Tibial artery (tissue), 4 donors: ENCODE measurements around the gene METTL17.

Source experiments
- DNase-seq, 2 donors: peaks; one replicate each; pipeline ENCODE4 v3.0.0-alpha.2; 2019
- H3K27ac ChIP-seq, 2 donors: fragments of 200-600 bp; sonication (generic) in 1 of 2; 1 replicate in 1 of 2; 2 replicates in 1 of 2; pipeline ENCODE4 v1.5.1; 2018 to 2019; ENCODE audit warnings: mild to moderate bottlenecking in 1 of 2
- H3K27me3 ChIP-seq, 2 donors: fragments of 200-600 bp; sonication (generic) in 1 of 2; one replicate each; pipeline versions ENCODE4 v1.5.1 to v1.6.0; 2016 to 2019
- H3K36me3 ChIP-seq, 3 donors: fragments of 200-600 bp; sonication (generic) in 2 of 3; one replicate each; pipeline ENCODE4 v1.5.1; 2016 to 2019; ENCODE audit warnings: mild to moderate bottlenecking in 2 of 3
- H3K4me1 ChIP-seq, 4 donors: fragments of 200-600 bp; sonication (generic) in 2 of 4; 1 replicate in 3 of 4; 2 replicates in 1 of 4; pipeline ENCODE4 v1.5.1; 2016 to 2019
- H3K4me3 ChIP-seq, 2 donors: fragments of 200-600 bp; sonication (generic) in 1 of 2; 1 replicate in 1 of 2; 2 replicates in 1 of 2; pipeline ENCODE4 v1.5.1; 2018 to 2019; ENCODE audit warnings: mild to moderate bottlenecking in 2 of 2
- H3K9me3 ChIP-seq, 3 donors: fragments of 200-600 bp; sonication (generic) in 1 of 3; one replicate each; pipeline ENCODE4 v1.5.1; 2016 to 2019
- CTCF ChIP-seq, 2 experiments: fragments of 200-600 bp in 1 of 2; fragments of 450-650 bp in 1 of 2; IDR thresholded peaks; one replicate each; pipeline ENCODE4 v1.5.1; 2017 to 2019; ENCODE audit warnings: antibody characterized with exemption in 2 of 2, mild to moderate bottlenecking in 1 of 2, moderate library complexity in 1 of 2
- intact Hi-C: fragments of 100-400 bp; cut with DNase I; formaldehyde crosslinking; loops from one replicate; pipeline ENCODE4 v1.15.0; 2023; ENCODE audit warnings: low total_unique reads

The METTL17 gene

GRCh38 chr14:21026988-21027315 is 37.2 kb downstream of the METTL17 start:
- H3K4me1 ChIP-seq = peaks cover 6 to 45% (median 33%) of the 10 kb centered on the region in 4 donors
- intact Hi-C loops = no loop called here
- H3K9me3 ChIP-seq = no peaks in the 10 kb centered on the region
- H3K4me3 ChIP-seq = no peak overlapping the region
- peaks cover 0 to 6% (median 3%) of the 10 kb centered on the region in 3 donors for H3K36me3 ChIP-seq
- no peak for TF ChIP-seq CTCF (IDR thresholded peaks at IDR 0.05)
- peak overlapping the region; percentile 96 to 97 for H3K27ac ChIP-seq
- DNase-seq = no peak
- no peaks in the 10 kb centered on the region for H3K27me3 ChIP-seq

- Histone ChIP-seq H3K9me3 (no peaks in the 10 kb centered on the region), H3K27ac (no peak within 1 kb of the TSS), H3K36me3 (no peaks in the 10 kb centered on the region), H3K4me1 (peaks cover 6 to 21% (median 17%) of the 10 kb centered on the region in 4 donors), H3K4me3 (no peak within 1 kb of the TSS), H3K27me3 (no peaks in the 10 kb centered on the region)
- TF ChIP-seq CTCF (IDR thresholded peaks at IDR 0.05) = no peak
- no peak for DNase-seq
- intact Hi-C loops = no loop called here
Measured at GRCh38 chr14:21029917-21030316, 40.1 kb downstream of the METTL17 start, which contains the start of gene TPPP2. TSS of gene TPPP2 (plus strand) at chr14:21030217. CDS start at chr14:21030582, 365 bp downstream.

GRCh38 chr14:21030531-21030930 is 40.8 kb downstream of the METTL17 start:
- DNase-seq = no peak
- H3K36me3 ChIP-seq = no peaks in the 10 kb centered on the region
- H3K27ac ChIP-seq = no peak overlapping the region
- peaks cover 6 to 19% (median 16%) of the 10 kb centered on the region in 4 donors for H3K4me1 ChIP-seq
- no peaks in the 10 kb centered on the region for H3K9me3 ChIP-seq
- TF ChIP-seq CTCF (IDR thresholded peaks at IDR 0.05) = no peak
- intact Hi-C loops = no loop called here
- no peak overlapping the region for H3K4me3 ChIP-seq
- no peaks in the 10 kb centered on the region for H3K27me3 ChIP-seq

GRCh38 chr14:21032326-21033132 is 42.7 kb downstream of the METTL17 start:
- no peak for TF ChIP-seq CTCF (IDR thresholded peaks at IDR 0.05)
- H3K9me3 ChIP-seq = no peaks in the 10 kb centered on the region

GRCh38 chr14:21033133-21033698 is 43.4 kb downstream of the METTL17 start:
- no peak for DNase-seq
- H3K27me3 ChIP-seq = no peaks in the 10 kb centered on the region
- intact Hi-C loops = no loop called here
- H3K9me3 ChIP-seq = no peaks in the 10 kb centered on the region
- no peak for TF ChIP-seq CTCF (IDR thresholded peaks at IDR 0.05)
- no peaks in the 10 kb centered on the region for H3K36me3 ChIP-seq
- H3K4me3 ChIP-seq = no peak overlapping the region
- H3K4me1 ChIP-seq = peaks cover 0 to 4% (median 2%) of the 10 kb centered on the region in 4 donors
- no peak overlapping the region for H3K27ac ChIP-seq

More at GRCh38 chr14:21032326-21033132, 42.7 kb downstream of the METTL17 start:
- Histone ChIP-seq H3K36me3 (no peaks in the 10 kb centered on the region), H3K4me3 (no peak overlapping the region), H3K4me1 (no peaks in the 10 kb centered on the region), H3K27ac (no peak overlapping the region), H3K27me3 (no peaks in the 10 kb centered on the region)
- intact Hi-C loops = no loop called here
- DNase-seq = no peak
